C4-2B (cell line): ENCODE measurements around the gene CSMD2.

ENCODE experiments used
- H3K27ac ChIP-seq: fragments of 450-650 bp; 2 replicates; pipeline ENCODE4 v1.5.1; 2017
- CTCF ChIP-seq: fragments of 450-650 bp; conservative IDR thresholded peaks from 2 replicates; pipeline ENCODE4 v1.5.1; 2017; ENCODE audit warnings: mild to moderate bottlenecking
- ZFX ChIP-seq: fragments of 450-650 bp; IDR thresholded peaks from 2 replicates; pipeline ENCODE4 v1.6.1; 2017

CSMD2 gene

GRCh38 chr1:33957854-33958253 lies 207.2 kb downstream of the CSMD2 start:
- TF ChIP-seq ZFX (no peak), CTCF (no peak)
- H3K27ac ChIP-seq, result no peak overlapping the region

- no peak overlapping the region for H3K27ac ChIP-seq
- TF ChIP-seq CTCF (no peak), ZFX (no peak)
Observed at GRCh38 chr1:33955096-33955495, 209.9 kb downstream of the CSMD2 start.

- TF ChIP-seq CTCF (no peak), ZFX (no peak)
Observed at GRCh38 chr1:33949570-33949969, 215.5 kb downstream of the CSMD2 start.

GRCh38 chr1:33948291-33948690 lies 216.7 kb downstream of the CSMD2 start:
- no peak overlapping the region for H3K27ac ChIP-seq
- TF ChIP-seq CTCF (no peak), ZFX (no peak)

More at GRCh38 chr1:33949570-33949969, 215.5 kb downstream of the CSMD2 start:
- no peak overlapping the region for H3K27ac ChIP-seq

GRCh38 chr1:33946836-33947235 lies 218.2 kb downstream of the CSMD2 start:
- TF ChIP-seq CTCF, result no peak
- TF ChIP-seq ZFX, result no peak
- no peak overlapping the region for H3K27ac ChIP-seq

- TF ChIP-seq ZFX (no peak), CTCF (no peak)
Observed at GRCh38 chr1:33944846-33945245, 220.2 kb downstream of the CSMD2 start.

GRCh38 chr1:33943978-33944377 lies 221.1 kb downstream of the CSMD2 start:
- no peak overlapping the region for H3K27ac ChIP-seq
- TF ChIP-seq CTCF (no peak), ZFX (no peak)

More at GRCh38 chr1:33944846-33945245, 220.2 kb downstream of the CSMD2 start:
- H3K27ac ChIP-seq, result no peak overlapping the region
